Inferior parietal cortex (tissue), 1 donor: ENCODE measurements around the gene DPH7.
"Not testable (repeated sequence)": the region's sequence is repeated elsewhere in the genome, so short reads cannot be mapped to it uniquely, and the experiment has no call there.

Source experiments
- DNase-seq: peaks from one replicate; pipeline ENCODE4 v3.0.0-alpha.2; 2016; ENCODE audit errors: extremely low spot score

The DPH7 gene

GRCh38 chr9:137519553-137519952 lies 59.2 kb downstream of the DPH7 start:
- no peak for DNase-seq

GRCh38 chr9:137518661-137519459 lies 59.9 kb downstream of the DPH7 start:
- not testable (repeated sequence) for DNase-seq

DNA sequence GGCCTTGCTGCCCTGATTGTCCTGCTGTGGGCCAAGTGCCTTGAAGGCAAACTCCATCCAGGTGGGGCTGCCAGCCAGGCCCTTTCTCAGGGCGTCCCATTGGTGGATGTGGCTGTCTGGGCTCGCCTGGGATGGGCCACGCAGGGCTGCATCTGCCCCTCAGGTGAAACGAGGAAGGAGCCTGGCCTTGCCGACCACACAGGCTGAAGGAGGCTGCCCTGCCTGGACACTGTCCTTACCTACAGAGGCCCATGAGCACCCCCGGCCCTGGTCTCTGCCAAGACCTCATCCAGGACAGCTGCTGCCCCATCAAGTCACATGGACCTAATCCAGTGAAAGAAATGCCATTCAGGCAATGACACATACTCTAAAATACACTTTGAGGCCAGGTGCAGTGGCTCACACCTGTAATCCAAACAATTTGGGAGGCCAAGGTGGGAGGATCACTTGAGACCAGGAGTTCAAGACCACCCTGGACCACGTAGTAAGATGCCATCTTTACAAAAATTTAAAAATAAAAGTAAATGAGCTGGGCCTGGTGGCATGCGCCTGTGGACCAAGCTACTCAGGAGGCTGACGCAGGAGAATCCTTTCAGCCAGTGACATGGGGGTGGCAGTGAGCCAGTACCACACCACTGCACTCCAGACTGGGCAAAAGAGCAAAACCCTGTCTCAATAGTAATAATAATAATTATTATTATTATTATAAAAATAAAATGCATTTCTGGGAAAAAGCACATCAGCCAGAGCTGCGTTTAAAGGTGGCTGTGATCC lies 62.4 kb downstream of the DPH7 start:
- DNase-seq, result no peak

DNA sequence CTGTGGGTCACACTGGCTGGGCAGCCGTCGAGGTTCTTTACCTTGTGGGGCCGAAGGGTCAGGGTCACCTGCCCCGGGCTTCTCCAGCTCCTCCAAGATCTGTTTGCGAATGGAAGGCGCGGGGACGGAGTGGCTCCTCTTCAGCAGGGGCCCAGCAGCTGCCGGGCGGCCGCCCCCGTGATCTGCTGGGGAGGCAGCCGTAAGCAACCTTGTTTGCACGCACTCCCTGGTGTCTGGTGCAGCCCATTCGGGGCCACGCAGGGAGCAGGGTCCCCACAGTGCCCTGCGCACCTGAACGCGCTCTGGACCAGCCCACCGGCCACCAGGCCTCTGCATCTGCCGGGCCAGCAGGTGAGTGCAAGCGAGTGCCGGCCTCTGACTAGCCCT lies 63.4 kb downstream of the DPH7 start:
- no peak for DNase-seq

DNA sequence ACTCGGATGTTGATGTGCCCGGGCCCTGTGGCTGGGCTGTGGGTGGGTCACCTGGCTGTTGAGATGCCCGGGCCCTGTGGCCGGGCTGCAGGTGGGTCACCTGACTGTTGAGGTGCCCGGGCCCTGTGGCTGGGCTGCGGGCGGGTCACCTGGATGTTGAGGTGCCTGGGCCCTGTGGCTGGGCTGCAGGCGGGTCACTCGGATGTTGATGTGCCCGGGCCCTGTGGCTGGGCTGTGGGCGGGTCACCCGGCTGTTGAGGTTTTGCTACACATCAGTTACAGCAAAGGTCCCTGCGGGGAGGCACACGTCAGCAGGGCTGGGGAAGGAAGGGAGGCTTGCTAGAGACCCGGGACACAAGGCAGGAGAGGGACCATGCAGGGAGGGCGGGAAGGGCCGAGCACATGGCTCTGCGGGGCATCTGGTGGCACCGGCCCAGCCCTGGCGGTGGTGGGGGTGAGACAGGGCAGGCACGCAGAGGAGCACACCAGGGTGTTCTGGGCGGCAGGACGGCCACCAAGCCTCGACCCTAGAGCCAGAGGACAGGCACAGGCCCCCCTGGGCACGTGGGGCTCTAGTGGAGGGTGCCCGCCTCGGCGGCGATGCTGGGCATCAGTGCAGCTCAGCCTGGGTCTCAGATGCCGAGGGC lies 63.9 kb downstream of the DPH7 start:
- DNase-seq, result no peak

- DNase-seq, result not testable (repeated sequence)
Observed at GRCh38 chr9:137513801-137514570, 64.7 kb downstream of the DPH7 start.

DNA sequence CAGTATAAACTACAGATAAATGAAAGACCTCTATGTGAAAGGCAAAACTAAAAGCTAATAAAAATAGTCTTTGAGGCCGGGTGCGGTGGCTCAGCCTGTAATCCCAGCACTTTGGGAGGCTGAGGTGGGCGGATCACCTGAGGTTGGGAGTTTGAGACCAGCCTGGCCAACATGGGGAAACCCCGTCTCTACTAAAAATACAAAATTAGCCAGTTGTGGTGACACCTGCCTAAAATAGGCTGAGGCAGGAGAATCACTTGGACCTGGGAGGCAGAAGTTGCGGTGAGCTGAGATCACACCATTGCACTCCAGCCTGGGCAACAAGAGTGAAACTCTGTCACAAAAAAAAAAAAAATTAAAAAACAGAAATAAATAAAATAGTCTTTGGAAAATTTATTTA lies 65.6 kb downstream of the DPH7 start:
- not testable (repeated sequence) for DNase-seq

DNA sequence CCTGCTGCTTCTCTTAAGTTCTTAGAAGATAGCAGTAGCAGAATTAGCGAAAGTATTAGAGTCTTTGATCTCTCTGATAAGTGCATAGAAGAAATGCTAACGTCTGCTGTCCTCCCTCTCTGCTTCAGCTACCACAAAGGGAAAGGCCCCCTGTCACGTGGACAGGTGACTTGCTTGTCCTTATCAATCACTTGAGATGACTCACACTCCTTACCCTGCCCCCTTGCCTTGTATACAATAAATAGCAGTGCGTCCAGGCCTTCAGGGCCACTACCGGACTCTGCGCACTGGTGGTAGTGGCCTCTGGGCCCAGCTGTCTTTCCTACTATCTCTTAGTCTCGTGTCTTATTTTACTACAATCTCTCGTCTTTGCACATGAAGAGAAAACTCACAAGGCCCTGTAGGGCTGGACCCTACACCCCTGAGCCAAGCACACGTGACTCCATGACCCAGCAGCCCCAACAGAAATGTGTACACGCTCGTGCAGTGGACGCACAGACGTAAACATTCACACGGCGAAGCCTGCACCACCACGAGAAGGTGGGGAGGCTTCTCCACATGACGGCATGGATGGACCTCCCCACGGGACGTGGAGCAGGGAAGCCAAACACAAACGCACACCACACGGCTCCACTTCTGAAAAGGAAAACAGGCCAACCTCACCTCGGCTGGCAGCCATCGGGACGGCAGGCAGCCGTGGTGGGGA lies 66.8 kb downstream of the DPH7 start:
- no peak for DNase-seq

DNA sequence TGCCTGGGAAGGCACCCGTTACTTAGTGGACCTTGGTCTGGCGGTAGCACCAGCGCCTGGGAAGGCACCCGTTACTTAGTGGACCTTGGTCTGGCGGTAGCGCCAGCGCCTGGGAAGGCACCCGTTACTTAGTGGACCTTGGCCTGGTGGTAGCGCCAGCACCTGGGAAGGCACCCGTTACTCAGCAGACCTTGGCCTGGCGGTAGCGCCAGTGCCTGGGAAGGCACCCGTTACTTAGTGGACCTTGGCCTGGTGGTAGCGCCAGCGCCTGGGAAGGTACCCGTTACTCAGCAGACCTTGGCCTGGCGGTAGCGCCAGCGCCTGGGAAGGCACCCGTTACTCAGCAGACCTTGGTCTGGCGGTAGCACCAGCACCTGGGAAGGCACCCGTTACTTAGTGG lies 67.6 kb downstream of the DPH7 start:
- not testable (repeated sequence) for DNase-seq

DNA sequence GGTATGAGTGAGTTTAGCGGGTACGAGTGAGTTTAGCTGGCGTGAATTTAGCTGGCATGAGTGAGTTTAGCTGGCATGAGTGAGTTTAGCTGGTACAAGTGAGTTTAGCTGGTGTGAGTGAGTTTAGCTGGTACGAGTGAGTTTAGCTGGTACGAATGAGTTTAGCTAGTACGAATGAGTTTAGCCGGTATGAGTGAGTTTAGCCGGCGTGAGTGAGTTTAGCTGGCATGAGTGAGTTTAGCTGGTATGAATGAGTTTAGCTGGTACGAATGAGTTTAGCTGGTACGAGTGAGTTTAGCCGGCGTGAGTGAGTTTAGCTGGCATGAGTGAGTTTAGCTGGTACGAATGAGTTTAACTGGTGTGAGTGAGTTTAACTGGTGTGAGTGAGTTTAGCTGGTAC lies 69.5 kb downstream of the DPH7 start:
- DNase-seq, result no peak

DNA sequence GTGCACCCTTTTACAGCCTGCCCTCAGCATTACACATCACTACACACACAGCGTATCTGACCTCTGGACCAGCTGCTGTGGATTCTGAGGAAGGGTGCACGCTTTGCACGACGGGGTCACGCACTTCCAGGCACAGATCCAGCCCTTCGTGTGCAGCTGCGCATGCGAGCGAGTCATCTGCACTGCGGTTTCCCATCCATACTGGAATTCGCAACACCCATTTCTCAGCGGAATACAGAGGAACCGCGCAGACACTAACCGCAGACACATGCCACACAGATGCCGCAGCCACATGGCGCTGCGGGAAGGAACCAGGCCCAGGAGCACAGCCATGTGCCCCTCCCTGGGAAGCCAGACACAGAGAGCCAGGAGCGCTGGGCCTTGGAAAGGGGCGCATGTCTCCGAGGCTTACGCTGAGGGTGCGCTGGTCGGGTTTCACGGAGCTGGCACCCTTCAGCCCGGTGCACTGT lies 72.0 kb downstream of the DPH7 start:
- DNase-seq, result no peak

DNA sequence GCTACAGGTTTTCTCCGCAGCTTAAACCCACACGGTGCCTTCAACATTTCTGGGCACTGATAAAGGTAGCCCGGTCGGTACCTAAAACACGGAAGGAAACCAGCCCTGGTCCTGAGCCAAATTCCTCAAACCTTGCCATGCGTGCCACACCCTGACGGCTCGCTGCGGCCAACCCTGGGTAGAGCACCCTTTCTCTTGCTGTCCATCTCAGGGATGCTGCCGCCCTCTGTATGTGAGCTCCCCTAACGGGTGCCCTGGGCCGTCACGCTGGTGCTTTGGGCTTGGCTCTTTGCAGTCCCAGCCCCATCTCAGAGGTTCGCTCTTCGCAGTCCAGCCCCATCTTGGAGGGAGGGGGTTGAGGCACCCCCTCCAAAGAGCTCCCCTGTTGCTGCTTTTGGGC lies 72.5 kb downstream of the DPH7 start:
- no peak for DNase-seq

- DNase-seq, result no peak
Observed at GRCh38 chr9:137505421-137506140, 73.1 kb downstream of the DPH7 start.
